AG04449 (cell line): ENCODE data around the gene RHPN2.

Source experiments
- CTCF ChIA-PET: fragments of 350-600 bp; formaldehyde crosslinking; extraction: SDS; loops from one replicate; lab custom pipeline; 2021; ENCODE audit warnings: antibody characterized with exemption; lab: Yijun Ruan, JAX
- POLR2A ChIA-PET: fragments of 400-600, 350-600 bp; formaldehyde crosslinking; extraction: SDS; loops from one replicate; lab custom pipeline; 2020; ENCODE audit warnings: antibody characterized with exemption, inconsistent platforms; lab: Yijun Ruan, JAX
- DNase-seq: peaks from one replicate; pipeline ENCODE4 v3.0.0-alpha.2; 2010; ENCODE audit warnings: low read depth, low spot score
- H3K4me3 ChIP-seq: 2 replicates; pipeline ENCODE4 v1.5.1; 2011; ENCODE audit warnings: low read depth, mild to moderate bottlenecking, control low read depth, low read length
- TF ChIP-seq, protein P1 (sequence below): IDR thresholded peaks from one replicate; pipeline ENCODE4 v1.5.1; 2011; ENCODE audit warnings: mild to moderate bottlenecking, moderate library complexity, low read length, control low read depth, inconsistent platforms; ENCODE audit not compliant: insufficient read depth; ENCODE audit errors: missing control alignments

The RHPN2 gene

DNA sequence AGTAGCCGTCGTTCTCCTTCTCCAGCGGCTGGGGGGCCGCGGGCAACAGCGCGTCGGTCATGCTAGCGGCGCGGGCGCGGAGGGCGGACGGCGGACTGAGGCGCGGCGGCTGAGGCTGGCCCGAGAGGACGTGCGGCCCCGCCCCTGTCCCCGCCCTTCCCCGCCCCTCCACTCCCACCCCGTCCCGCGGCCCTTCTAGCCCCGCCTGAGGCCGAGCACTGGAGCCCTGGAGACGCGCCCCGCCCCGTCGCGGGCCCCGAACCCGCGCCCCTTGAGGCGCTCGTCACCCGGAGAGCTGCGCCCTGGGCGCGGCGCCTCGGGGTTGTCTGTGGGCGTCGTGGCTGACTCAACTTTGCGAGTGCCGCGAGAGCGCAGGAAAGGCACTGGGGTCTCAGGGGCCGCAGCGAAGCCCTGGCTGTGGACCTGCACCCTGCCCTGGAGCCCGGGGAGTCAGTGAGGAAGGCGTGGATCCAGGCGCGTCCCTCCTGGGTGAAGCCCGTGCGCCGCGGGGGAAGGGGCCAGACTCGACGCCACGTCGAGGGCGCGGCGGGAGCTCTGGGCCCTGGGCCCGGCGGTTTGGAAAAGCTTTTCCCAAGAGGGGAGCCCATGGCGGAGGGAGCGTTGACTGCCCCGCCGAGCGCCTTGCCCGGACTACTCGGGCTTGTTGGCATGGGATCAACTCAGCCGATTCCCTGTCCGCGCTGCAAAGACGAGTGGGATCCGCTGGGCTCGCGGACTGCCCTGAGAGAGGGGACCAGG is at the start of gene RHPN2:
RHPN2 (minus strand) TSS at position 97 of the 759 bp plus-strand sequence; CDS start at position 61, 36 bp downstream.
- no peak for DNase-seq
- ChIA-PET CTCF (interaction anchor here (0.9 to 1.1 kb wide), 2 partner anchors 12 to 88 kb away, joined by 4 read pairs; no protein-coding TSS in a partner anchor), POLR2A (no interaction called here)
- TF ChIP-seq, protein P1, sequence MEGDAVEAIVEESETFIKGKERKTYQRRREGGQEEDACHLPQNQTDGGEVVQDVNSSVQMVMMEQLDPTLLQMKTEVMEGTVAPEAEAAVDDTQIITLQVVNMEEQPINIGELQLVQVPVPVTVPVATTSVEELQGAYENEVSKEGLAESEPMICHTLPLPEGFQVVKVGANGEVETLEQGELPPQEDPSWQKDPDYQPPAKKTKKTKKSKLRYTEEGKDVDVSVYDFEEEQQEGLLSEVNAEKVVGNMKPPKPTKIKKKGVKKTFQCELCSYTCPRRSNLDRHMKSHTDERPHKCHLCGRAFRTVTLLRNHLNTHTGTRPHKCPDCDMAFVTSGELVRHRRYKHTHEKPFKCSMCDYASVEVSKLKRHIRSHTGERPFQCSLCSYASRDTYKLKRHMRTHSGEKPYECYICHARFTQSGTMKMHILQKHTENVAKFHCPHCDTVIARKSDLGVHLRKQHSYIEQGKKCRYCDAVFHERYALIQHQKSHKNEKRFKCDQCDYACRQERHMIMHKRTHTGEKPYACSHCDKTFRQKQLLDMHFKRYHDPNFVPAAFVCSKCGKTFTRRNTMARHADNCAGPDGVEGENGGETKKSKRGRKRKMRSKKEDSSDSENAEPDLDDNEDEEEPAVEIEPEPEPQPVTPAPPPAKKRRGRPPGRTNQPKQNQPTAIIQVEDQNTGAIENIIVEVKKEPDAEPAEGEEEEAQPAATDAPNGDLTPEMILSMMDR = no peak
- H3K4me3 ChIP-seq = peak within 1 kb of the TSS; percentile 58

DNA sequence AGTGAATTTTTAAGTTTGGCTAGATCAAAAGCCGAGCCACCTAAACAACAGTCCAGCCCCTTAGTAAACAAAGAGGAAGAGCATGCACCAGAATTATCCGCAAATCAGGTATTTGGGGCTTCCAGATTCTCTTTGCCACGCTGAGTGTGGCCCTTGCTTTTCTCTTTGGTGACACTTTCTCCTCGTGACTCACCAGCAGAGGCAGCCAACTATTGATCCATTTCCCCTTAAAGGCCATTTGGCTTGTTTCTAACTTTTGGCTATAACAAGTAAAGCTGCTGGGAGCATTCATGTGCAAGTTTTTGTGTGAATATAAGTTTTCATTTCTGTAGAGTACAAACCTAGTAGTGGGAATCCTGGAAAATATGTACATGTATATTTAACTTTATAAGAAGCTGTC is 49.6 kb upstream of the RHPN2 start:
- ChIA-PET CTCF (interaction anchor here (2.9 to 3.4 kb wide), 2 partner anchors 11 to 139 kb away, joined by 17 to 20 read pairs; no protein-coding TSS in a partner anchor), POLR2A (no interaction called here)
- DNase-seq = no peak
- TF ChIP-seq, protein P1 = no peak
- no peak overlapping the region for H3K4me3 ChIP-seq

- ChIA-PET POLR2A (no interaction called here), CTCF (interaction anchor here (3.4 kb wide), 1 partner anchor 136 kb away, joined by 17 read pairs; no protein-coding TSS in a partner anchor)
- no peak for DNase-seq
- TF ChIP-seq, protein P1 = no peak
- H3K4me3 ChIP-seq = no peak overlapping the region
Observed at GRCh38 chr19:33111587-33111986, 46.9 kb upstream of the RHPN2 start.

DNA sequence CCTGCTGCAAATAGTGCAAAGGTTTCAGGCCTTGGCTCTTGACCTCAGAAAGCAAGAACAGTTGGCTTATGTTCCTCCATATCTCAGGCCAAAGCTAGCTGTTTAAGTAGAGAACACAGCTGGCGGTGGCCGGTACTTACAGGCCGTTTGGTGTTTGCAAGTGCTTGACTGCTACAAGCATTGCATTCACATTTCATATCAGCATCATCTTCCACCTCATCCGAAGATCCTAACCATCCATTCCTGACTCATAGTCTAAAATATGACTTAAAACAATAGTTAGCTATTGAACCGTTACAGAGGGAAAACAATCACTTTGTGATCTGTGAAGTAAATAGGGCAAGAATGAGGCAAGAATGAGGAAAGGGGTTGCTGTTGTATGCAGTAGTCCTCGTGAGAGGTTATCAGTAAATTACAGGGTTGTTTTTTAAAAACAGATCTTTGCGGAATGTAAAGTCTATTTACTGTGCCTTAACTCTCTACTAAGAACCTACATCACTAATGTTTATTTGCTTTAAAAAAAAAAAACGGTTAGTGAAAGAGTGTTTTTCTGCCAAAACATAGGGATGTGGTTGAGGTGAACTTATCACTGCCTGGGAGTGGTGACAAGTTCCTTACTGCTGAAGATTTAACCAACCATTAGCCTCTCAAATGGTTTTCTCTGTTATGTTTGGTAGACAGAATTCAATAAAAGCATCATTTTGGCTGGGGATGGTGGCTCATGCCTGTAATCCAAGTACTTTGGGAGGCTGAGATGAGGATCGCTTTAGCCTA is 45.6 kb upstream of the RHPN2 start:
- ChIA-PET CTCF (interaction anchor here (1.0 to 2.2 kb wide), 3 partner anchors 9 to 134 kb away, joined by 3 to 7 read pairs (median 6); no protein-coding TSS in a partner anchor), POLR2A (no interaction called here)
- DNase-seq = peak; percentile 21
- TF ChIP-seq, protein P1 = no peak
- no peak overlapping the region for H3K4me3 ChIP-seq

GRCh38 chr19:33108161-33108560 is 43.5 kb upstream of the RHPN2 start:
- ChIA-PET CTCF (interaction anchor here (1.1 to 1.8 kb wide), 2 partner anchors 11 to 17 kb away, joined by 4 to 5 read pairs; no protein-coding TSS in a partner anchor), POLR2A (no interaction called here)
- no peak overlapping the region for H3K4me3 ChIP-seq
- TF ChIP-seq, protein P1 = no peak
- DNase-seq = no peak
